ENCODE data around the gene IRAK3.
"Not testable (repeated sequence)": the region's sequence is repeated elsewhere in the genome, so short reads cannot be mapped to it uniquely, and the experiment has no call there.

- not testable (repeated sequence) for TF ChIP-seq CTCF (IDR thresholded peaks at IDR 0.05; ENCODE audit: borderline replicate concordance, extremely low read depth, low read length, poor library complexity, severe bottlenecking); EZH2 (IDR thresholded peaks at IDR 0.05; ENCODE audit: borderline replicate concordance, low read depth, low read length, severe bottlenecking)
These were observed 14.4 kb upstream of the IRAK3 start for GRCh38 chr12:66174391-66175325.
